Head of caudate nucleus (tissue), 42 donors: Measurements from ENCODE around the gene PEAK3.

Experiments used
- DNase-seq, 42 donors: peaks; one replicate each; pipeline versions ENCODE4 v3.0.0 to v3.0.0-alpha.2; 2020 to 2021; ENCODE audit warnings: mixed read lengths in 7 of 42
- intact Hi-C: fragments of 100-400 bp; cut with DNase I; formaldehyde crosslinking; loops from one replicate; pipeline ENCODE4 v1.15.0; 2022

The PEAK3 gene

GRCh38 chr19:2282062-2282861 is at the start of gene PEAK3:
Gene PEAK3 (minus strand): TSS chr19:2282175. CDS start chr19:2280931, 1,244 bp downstream.
- intact Hi-C loops, result no loop called here
- DNase-seq, result peak in 35 of 42 donors; percentile 43 to 87 (median 69)

- intact Hi-C loops, result loop anchor here (5.0 kb wide), 1 partner anchor 52 kb away; no protein-coding TSS in a partner anchor
- peak in 2 of 42 donors; percentile 29 to 51 for DNase-seq
These were observed 48.8 kb upstream of the PEAK3 start for GRCh38 chr19:2330632-2331284.

GRCh38 chr19:2330255-2330631 is 48.3 kb upstream of the PEAK3 start:
- intact Hi-C loops, result loop anchor here (5.0 kb wide), 1 partner anchor 52 kb away; no protein-coding TSS in a partner anchor
- no peak for DNase-seq

- intact Hi-C loops, result loop anchor here (5.0 kb wide), 1 partner anchor 177 kb away; the partner anchor contains the start of gene AP3D1
- no peak for DNase-seq
These were observed 47.5 kb upstream of the PEAK3 start for GRCh38 chr19:2329501-2329916.

GRCh38 chr19:2329149-2329478 is 47.1 kb upstream of the PEAK3 start:
- DNase-seq, result no peak
- intact Hi-C loops, result loop anchor here (5.0 kb wide), 1 partner anchor 177 kb away; the partner anchor contains the start of gene AP3D1

GRCh38 chr19:2328401-2329148 is 46.6 kb upstream of the PEAK3 start, which contains the start of the genes LSM7 and SPPL2B:
Gene LSM7 (minus strand): TSS chr19:2328586. CDS start chr19:2328566, 20 bp downstream.
Gene SPPL2B (plus strand): TSS chr19:2328684. CDS start chr19:2328710, 26 bp downstream.
- peak; percentile 60 to 96 (median 92) for DNase-seq
- intact Hi-C loops, result loop anchor here (5.0 kb wide), 1 partner anchor 176 kb away; the partner anchor contains the start of gene AP3D1

GRCh38 chr19:2327773-2328400 is 45.9 kb upstream of the PEAK3 start:
- intact Hi-C loops, result loop anchor here (5.0 kb wide), 1 partner anchor 176 kb away; the partner anchor contains the start of gene AP3D1

GRCh38 chr19:2326699-2327360 is 44.9 kb upstream of the PEAK3 start:
- intact Hi-C loops, result loop anchor here (5.0 kb wide), 1 partner anchor 175 kb away; the partner anchor contains the start of gene AP3D1
- DNase-seq, result no peak

More at GRCh38 chr19:2327773-2328400, 45.9 kb upstream of the PEAK3 start:
- peak in 28 of 42 donors; percentile 35 to 88 (median 63) for DNase-seq

GRCh38 chr19:2325281-2326046 is 43.5 kb upstream of the PEAK3 start:
- intact Hi-C loops, result loop anchor here (5.0 kb wide), 1 partner anchor 173 kb away; the partner anchor contains the start of gene AP3D1
- DNase-seq, result peak in 22 of 42 donors; percentile 48 to 84 (median 62)

GRCh38 chr19:2324220-2324948 is 42.4 kb upstream of the PEAK3 start:
- intact Hi-C loops, result no loop called here
- no peak for DNase-seq

- no peak for DNase-seq
- intact Hi-C loops, result no loop called here
These were observed 41.7 kb upstream of the PEAK3 start for GRCh38 chr19:2323707-2324106.

GRCh38 chr19:2321565-2322283 is 39.7 kb upstream of the PEAK3 start:
- intact Hi-C loops, result no loop called here
- DNase-seq, result no peak

GRCh38 chr19:2320939-2321338 is 39.0 kb upstream of the PEAK3 start:
- DNase-seq, result no peak
- intact Hi-C loops, result no loop called here

- no peak for DNase-seq
- intact Hi-C loops, result no loop called here
These were observed 38.1 kb upstream of the PEAK3 start for GRCh38 chr19:2320049-2320448.

- no peak for DNase-seq
- intact Hi-C loops, result loop anchor here (5.0 kb wide), 2 partner anchors 47 to 82 kb away; partner anchors contain the start of genes PLEKHJ1 and SF3A2
These were observed 37.6 kb upstream of the PEAK3 start for GRCh38 chr19:2319551-2319950.

- no peak for DNase-seq
- intact Hi-C loops, result loop anchor here (5.0 kb wide), 2 partner anchors 47 to 82 kb away; partner anchors contain the start of genes PLEKHJ1 and SF3A2
These were observed 36.9 kb upstream of the PEAK3 start for GRCh38 chr19:2318923-2319322.
